Colonic mucosa (tissue), 4 donors: ENCODE results near the gene SKAP1. TPM values are rescaled to one million over a fixed set of nuclear protein-coding genes. Genes with fewer than 3 reads are reported as not detected.
"Not testable (repeated sequence)": the region's sequence is repeated elsewhere in the genome, so short reads cannot be mapped to it uniquely, and the experiment has no call there.

Experiments
- DNase-seq: peaks from one replicate; pipeline ENCODE4 v3.0.0-alpha.2; 2020
- H3K27ac ChIP-seq: fragments of 200-600 bp; one replicate; pipeline ENCODE4 v1.8.0; 2021
- H3K27me3 ChIP-seq: fragments of 200-600 bp; one replicate; pipeline ENCODE4 v1.8.0; 2021
- H3K36me3 ChIP-seq: fragments of 200-600 bp; one replicate; pipeline ENCODE4 v1.8.0; 2021
- H3K4me1 ChIP-seq: fragments of 200-600 bp; one replicate; pipeline ENCODE4 v1.8.0; 2021; ENCODE audit warnings: mild to moderate bottlenecking
- H3K4me3 ChIP-seq: fragments of 200-600 bp; one replicate; pipeline ENCODE4 v1.8.0; 2021
- H3K9ac ChIP-seq, 2 donors: one replicate each; pipeline ENCODE4 v1.7.0; 2013; ENCODE audit warnings: control low read depth in 2 of 2, low read depth in 2 of 2, low read length in 2 of 2
- H3K9me3 ChIP-seq: fragments of 200-600 bp; one replicate; pipeline ENCODE4 v1.8.0; 2021
- intact Hi-C: fragments of 100-400 bp; cut with DNase I; formaldehyde crosslinking; loops from one replicate; pipeline ENCODE4 v1.14.1; 2022
- total RNA-seq, 2 donors: library from RNA; stranded (reverse); fragmentation: NEBNext Ultra II Directional in 1 of 2; extraction: Animal tissue kit (Norgen Biotek cat#: 25700) in 1 of 2; gene quantifications; one replicate each; pipeline ENCODE4 v1.2.1, GENCODE V29; 2021
- TF ChIP-seq, protein P1 (sequence below): fragments of 200-600 bp; IDR thresholded peaks from one replicate; pipeline ENCODE4 v1.8.0; 2022; ENCODE audit warnings: antibody characterized with exemption, mild to moderate bottlenecking
- donor health status: healthy.
- donor health status: DM: no; HTN: no; CAD: no.
- donor health status: DM: no; HTN: no; CAD: no.

The SKAP1 gene
- total RNA-seq, 2 donors from 2014 or later, result 1.2 to 2.1 TPM

DNA sequence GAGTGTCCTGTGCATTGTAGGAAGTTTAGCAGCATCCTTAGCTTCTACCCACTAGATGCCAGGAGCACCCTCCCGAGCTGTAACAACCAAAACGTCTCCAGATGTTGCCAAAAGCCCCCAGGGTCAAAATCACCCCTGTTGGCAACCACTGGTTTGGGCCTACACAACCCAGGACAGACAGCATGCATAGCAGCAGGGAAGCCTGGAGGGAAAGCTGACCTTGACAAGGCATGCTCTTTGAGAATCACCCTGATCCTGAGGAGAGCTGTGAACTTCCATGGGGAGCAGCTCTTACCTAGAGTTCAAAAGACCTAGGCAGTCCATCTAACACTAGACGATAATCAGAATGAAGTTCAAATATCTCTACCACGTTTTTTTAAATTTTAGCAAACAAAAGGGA, 9.2 kb downstream of the SKAP1 start:
- TF ChIP-seq, protein P1, sequence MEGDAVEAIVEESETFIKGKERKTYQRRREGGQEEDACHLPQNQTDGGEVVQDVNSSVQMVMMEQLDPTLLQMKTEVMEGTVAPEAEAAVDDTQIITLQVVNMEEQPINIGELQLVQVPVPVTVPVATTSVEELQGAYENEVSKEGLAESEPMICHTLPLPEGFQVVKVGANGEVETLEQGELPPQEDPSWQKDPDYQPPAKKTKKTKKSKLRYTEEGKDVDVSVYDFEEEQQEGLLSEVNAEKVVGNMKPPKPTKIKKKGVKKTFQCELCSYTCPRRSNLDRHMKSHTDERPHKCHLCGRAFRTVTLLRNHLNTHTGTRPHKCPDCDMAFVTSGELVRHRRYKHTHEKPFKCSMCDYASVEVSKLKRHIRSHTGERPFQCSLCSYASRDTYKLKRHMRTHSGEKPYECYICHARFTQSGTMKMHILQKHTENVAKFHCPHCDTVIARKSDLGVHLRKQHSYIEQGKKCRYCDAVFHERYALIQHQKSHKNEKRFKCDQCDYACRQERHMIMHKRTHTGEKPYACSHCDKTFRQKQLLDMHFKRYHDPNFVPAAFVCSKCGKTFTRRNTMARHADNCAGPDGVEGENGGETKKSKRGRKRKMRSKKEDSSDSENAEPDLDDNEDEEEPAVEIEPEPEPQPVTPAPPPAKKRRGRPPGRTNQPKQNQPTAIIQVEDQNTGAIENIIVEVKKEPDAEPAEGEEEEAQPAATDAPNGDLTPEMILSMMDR, result no peak
- no peaks in the 10 kb centered on the region for H3K9me3 ChIP-seq
- no peaks in the 10 kb centered on the region for H3K27me3 ChIP-seq
- DNase-seq, result no peak
- H3K36me3 ChIP-seq, result no peaks in the 10 kb centered on the region
- no peak overlapping the region for H3K4me3 ChIP-seq
- no peak overlapping the region for H3K9ac ChIP-seq
- intact Hi-C loops, result no loop called here
- H3K27ac ChIP-seq, result no peak overlapping the region
- H3K4me1 ChIP-seq, result no peaks in the 10 kb centered on the region

DNA sequence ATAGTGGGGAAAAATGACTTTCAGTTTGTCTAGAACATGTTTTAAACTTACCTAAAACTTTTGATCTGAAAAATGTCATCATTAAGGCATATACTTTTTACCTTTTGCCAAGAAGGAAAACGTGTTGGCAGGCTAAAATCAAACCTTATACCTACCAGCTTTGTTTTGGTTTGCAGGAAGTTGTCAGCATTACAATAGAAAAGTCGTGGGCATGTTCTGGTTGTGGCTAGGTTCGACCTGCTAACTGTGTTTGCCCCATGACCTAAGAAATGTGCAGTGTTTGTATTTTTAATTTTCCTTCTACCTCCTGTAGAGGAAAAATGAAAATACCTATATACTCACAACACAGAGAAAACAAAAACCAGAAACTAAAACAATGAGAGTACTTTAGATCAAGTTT, 13.0 kb downstream of the SKAP1 start:
- H3K27me3 ChIP-seq, result no peaks in the 10 kb centered on the region
- intact Hi-C loops, result no loop called here
- no peak for DNase-seq
- TF ChIP-seq, protein P1, result no peak
- H3K27ac ChIP-seq, result no peak overlapping the region
- H3K9ac ChIP-seq, result no peak overlapping the region
- no peak overlapping the region for H3K4me3 ChIP-seq
- H3K9me3 ChIP-seq, result no peaks in the 10 kb centered on the region
- H3K36me3 ChIP-seq, result no peaks in the 10 kb centered on the region
- no peaks in the 10 kb centered on the region for H3K4me1 ChIP-seq

DNA sequence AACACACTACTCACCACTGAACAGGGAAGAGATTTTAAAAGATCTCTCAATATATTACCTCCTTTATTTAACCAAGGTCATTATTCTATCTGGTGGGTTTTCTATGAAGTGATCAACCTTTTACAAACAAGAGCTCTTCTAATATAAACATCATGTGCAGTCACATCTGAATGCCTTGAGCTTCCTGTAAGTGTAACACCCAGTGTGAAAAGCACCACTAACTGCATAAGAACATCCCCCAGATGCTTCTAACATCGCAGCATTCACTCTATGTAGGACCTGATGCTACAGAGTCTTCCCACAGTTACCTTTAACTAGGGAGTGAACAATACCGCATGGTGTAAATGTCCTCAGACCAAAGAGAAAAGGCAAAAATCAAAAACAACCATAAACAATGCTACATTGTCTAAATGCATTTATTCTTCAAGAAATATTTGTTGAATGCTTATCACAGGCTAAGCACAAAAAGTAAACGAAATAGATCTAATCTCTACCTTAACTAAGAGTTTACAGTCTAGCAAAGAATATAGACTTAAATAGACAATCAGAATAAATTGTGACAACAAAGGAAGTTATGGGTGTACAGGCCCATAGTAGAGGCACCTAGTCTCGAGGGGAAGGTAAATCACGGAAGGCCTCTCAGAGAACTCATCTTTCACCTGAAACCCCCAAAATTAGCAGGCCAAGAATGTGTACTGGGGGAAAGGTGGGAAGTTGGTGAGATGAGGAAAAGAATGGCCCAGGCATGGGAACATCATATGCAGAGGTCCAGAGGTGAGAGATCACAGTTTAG, 16.2 kb downstream of the SKAP1 start:
- H3K4me3 ChIP-seq, result no peak overlapping the region
- H3K27me3 ChIP-seq, result no peaks in the 10 kb centered on the region
- H3K27ac ChIP-seq, result no peak overlapping the region
- H3K4me1 ChIP-seq, result no peaks in the 10 kb centered on the region
- no peak for DNase-seq
- TF ChIP-seq, protein P1, result no peak
- intact Hi-C loops, result no loop called here
- no peak overlapping the region for H3K9ac ChIP-seq
- no peaks in the 10 kb centered on the region for H3K9me3 ChIP-seq
- H3K36me3 ChIP-seq, result no peaks in the 10 kb centered on the region

DNA sequence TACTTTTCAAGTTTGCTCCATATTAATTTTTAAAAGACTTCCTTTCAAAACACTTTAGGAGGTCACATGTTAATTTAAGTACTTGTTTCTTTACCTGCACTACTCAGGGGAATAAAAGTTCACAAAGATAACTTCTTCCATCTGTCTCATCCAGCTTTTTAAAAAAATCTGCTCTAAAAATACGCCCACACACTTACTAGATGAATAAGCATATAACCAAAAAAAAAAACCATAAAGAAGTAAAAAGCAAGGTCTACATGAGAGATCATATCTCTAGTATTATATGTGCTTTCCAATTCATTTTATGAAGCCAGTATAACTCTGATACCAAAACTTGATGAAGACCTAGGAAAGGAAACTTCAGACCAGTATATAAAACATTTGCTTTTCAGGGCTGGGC, 17.2 kb downstream of the SKAP1 start:
- intact Hi-C loops, result no loop called here
- TF ChIP-seq, protein P1, result no peak
- no peak for DNase-seq
- no peaks in the 10 kb centered on the region for H3K36me3 ChIP-seq
- no peaks in the 10 kb centered on the region for H3K9me3 ChIP-seq
- no peak overlapping the region for H3K27ac ChIP-seq
- no peak overlapping the region for H3K9ac ChIP-seq
- no peaks in the 10 kb centered on the region for H3K4me1 ChIP-seq
- no peaks in the 10 kb centered on the region for H3K27me3 ChIP-seq
- H3K4me3 ChIP-seq, result no peak overlapping the region

DNA sequence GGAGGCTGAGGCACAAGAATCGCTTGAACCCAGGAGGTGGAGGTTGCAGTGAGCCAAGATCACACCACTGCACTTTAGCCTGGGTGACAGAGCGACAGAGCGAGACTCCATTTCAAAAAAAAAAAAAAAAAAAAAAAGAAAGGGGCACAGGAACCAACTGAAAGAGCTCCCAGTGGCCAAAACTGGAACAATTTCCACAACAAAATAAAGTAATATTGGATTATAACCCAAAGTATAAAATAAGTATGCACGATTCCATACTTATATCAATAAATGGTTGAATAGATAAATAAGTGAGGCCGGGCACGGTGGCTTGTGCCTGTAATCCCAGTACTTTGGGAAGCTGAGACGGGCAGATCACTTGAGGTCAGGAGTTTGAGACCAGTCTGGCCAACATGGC, 19.2 kb downstream of the SKAP1 start:
- intact Hi-C loops, H3K27ac ChIP-seq, H3K9me3 ChIP-seq, DNase-seq, H3K27me3 ChIP-seq, H3K9ac ChIP-seq, H3K4me3 ChIP-seq, H3K36me3 ChIP-seq, H3K4me1 ChIP-seq: not testable (repeated sequence)

DNA sequence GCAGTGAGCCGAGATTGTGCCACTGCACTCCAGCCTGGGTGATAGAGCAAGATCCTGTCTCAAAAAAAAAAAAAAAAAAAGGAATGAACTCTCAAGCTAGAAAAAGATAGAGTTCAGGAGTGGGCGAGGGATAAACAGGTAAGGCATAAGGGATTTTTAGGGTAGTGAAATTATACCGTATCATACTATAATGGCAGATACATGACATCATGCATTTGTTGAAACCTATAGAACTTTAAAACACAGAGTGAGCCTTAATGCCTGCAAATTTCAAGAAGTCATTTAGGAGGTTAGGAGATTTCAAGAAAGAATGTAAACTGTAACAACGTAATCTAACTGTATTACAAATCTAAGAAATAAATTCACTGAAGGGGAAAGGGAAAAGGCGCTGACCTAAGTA, 20.4 kb downstream of the SKAP1 start:
- no peaks in the 10 kb centered on the region for H3K27me3 ChIP-seq
- DNase-seq, result no peak
- no peak overlapping the region for H3K4me3 ChIP-seq
- no peak overlapping the region for H3K27ac ChIP-seq
- intact Hi-C loops, result no loop called here
- no peaks in the 10 kb centered on the region for H3K9me3 ChIP-seq
- TF ChIP-seq, protein P1, result no peak
- H3K36me3 ChIP-seq, result no peaks in the 10 kb centered on the region
- no peak overlapping the region for H3K9ac ChIP-seq
- H3K4me1 ChIP-seq, result no peaks in the 10 kb centered on the region
